H1 (cell line): Measurements from ENCODE around the gene TCEANC. TPM values are rescaled to one million over a fixed set of nuclear protein-coding genes. Genes with fewer than 3 reads are reported as not detected.
"Not testable (repeated sequence)": the region's sequence is repeated elsewhere in the genome, so short reads cannot be mapped to it uniquely, and the experiment has no call there.

Experiments used
- CTCF ChIA-PET: fragments of 300-600 bp; sonication (Branson Sonifier 250); formaldehyde crosslinking; loops from one replicate; lab custom pipeline; 2021; ENCODE audit not compliant: partially characterized antibody; lab: Charles Lee
- POLR2A ChIA-PET: fragments of 300-600 bp; sonication (Branson Sonifier 250); formaldehyde crosslinking; loops from one replicate; lab custom pipeline; 2021; ENCODE audit warnings: inconsistent platforms; ENCODE audit not compliant: partially characterized antibody; lab: Charles Lee
- DNase-seq, 2 experiments: peaks; one replicate each; pipeline versions ENCODE4 v3.0.0 to v3.0.0-alpha.2; 2010 to 2022; ENCODE audit warnings: low spot score in 2 of 2, low read depth in 1 of 2, mixed read lengths in 1 of 2
- FAIRE-seq: peaks from 2 replicates; lab custom pipeline; 2011; peaks lifted over from hg19 to GRCh38; lab: Jason Lieb, UNC
- H2AFZ ChIP-seq: 2 replicates; pipeline ENCODE4 v1.8.1; 2012; ENCODE audit warnings: low read length, inconsistent platforms
- H2AK5ac ChIP-seq: 2 replicates; pipeline ENCODE4 v1.6.1; 2013; ENCODE audit warnings: low read depth, low read length
- H2BK120ac ChIP-seq: replicated peaks from 2 replicates; pipeline ENCODE3; 2013; ENCODE audit warnings: low read depth, low read length, inconsistent platforms
- H2BK12ac ChIP-seq: 2 replicates; pipeline ENCODE4 v1.6.1; 2013; ENCODE audit warnings: low read depth, low read length
- H2BK15ac ChIP-seq: 2 replicates; pipeline ENCODE4 v1.6.1; 2013; ENCODE audit warnings: low read length
- H2BK20ac ChIP-seq: 2 replicates; pipeline ENCODE4 v1.6.1; 2013; ENCODE audit warnings: low read length
- H2BK5ac ChIP-seq: 2 replicates; pipeline ENCODE4 v1.6.1; 2013; ENCODE audit warnings: low read depth, low read length
- H3K14ac ChIP-seq: 2 replicates; pipeline ENCODE4 v1.6.1; 2013; ENCODE audit warnings: inconsistent platforms; ENCODE audit not compliant: insufficient read length
- H3K18ac ChIP-seq: 2 replicates; pipeline ENCODE4 v1.6.1; 2013; ENCODE audit warnings: low read length; ENCODE audit errors: extremely low read depth
- H3K23ac ChIP-seq: 2 replicates; pipeline ENCODE4 v1.6.1; 2013; ENCODE audit warnings: inconsistent platforms; ENCODE audit not compliant: insufficient read length
- H3K23me2 ChIP-seq: 2 replicates; pipeline ENCODE4 v1.6.1; 2013; ENCODE audit warnings: low read depth, low read length
- H3K27ac ChIP-seq: 2 replicates; pipeline ENCODE4 v1.6.1; 2011; ENCODE audit warnings: low read depth, low read length, inconsistent platforms
- H3K27me3 ChIP-seq, 4 experiments: replicated peaks in 1 of 4; 1 replicate in 1 of 4; 2 replicates in 3 of 4; pipeline versions ENCODE4 v1.6.1 to v1.8.1; 2011 to 2013; ENCODE audit warnings: low read length in 3 of 4, mild to moderate bottlenecking in 3 of 4, inconsistent platforms in 2 of 4, mixed read lengths in 2 of 4, moderate library complexity in 1 of 4; ENCODE audit not compliant: control insufficient read depth in 3 of 4, insufficient read depth in 3 of 4; ENCODE audit errors: extremely low read depth in 1 of 4
- H3K36me3 ChIP-seq, 4 experiments: 2 replicates each; pipeline versions ENCODE4 v1.6.1 to v1.8.1; 2011 to 2013; ENCODE audit warnings: mild to moderate bottlenecking in 4 of 4, low read length in 3 of 4, moderate library complexity in 2 of 4, control low read depth in 1 of 4, inconsistent platforms in 1 of 4; ENCODE audit not compliant: insufficient read depth in 4 of 4, control insufficient read depth in 2 of 4
- H3K4ac ChIP-seq: replicated peaks from 2 replicates; pipeline ENCODE3; 2013; ENCODE audit warnings: low read length, low read depth, mixed read lengths, inconsistent platforms; ENCODE audit not compliant: insufficient read length
- H3K4me1 ChIP-seq, 4 experiments: replicated peaks in 1 of 4; 1 replicate in 1 of 4; 2 replicates in 3 of 4; pipeline versions ENCODE4 v1.6.1 to v1.8.1; 2011 to 2013; ENCODE audit warnings: low read length in 3 of 4, inconsistent platforms in 2 of 4, mixed read lengths in 1 of 4; ENCODE audit not compliant: insufficient read depth in 4 of 4, control insufficient read depth in 3 of 4
- H3K4me2 ChIP-seq, 2 experiments: 2 replicates each; pipeline versions ENCODE4 v1.6.1 to v1.8.1; 2011 to 2013; ENCODE audit warnings: low read depth in 2 of 2, low read length in 2 of 2, control low read depth in 1 of 2, inconsistent platforms in 1 of 2, mild to moderate bottlenecking in 1 of 2; ENCODE audit not compliant: insufficient read depth in 1 of 2
- H3K4me3 ChIP-seq, 4 experiments: fragments of 200-600, 300-600 bp in 1 of 4; sonication (generic), shearing (Covaris generic), sonication (Bioruptor Twin) in 1 of 4; 2 replicates each; pipeline versions ENCODE4 v1.5.1 to v1.8.1; 2011 to 2016; ENCODE audit warnings: low read length in 4 of 4, low read depth in 3 of 4, control low read depth in 2 of 4, inconsistent platforms in 2 of 4, mild to moderate bottlenecking in 2 of 4, mixed read lengths in 1 of 4, moderate library complexity in 1 of 4; ENCODE audit not compliant: insufficient read depth in 2 of 4; ENCODE audit errors: extremely low read depth in 1 of 4
- H3K56ac ChIP-seq: replicated peaks from 2 replicates; pipeline ENCODE3; 2013; ENCODE audit warnings: low read depth, mild to moderate bottlenecking, mixed read lengths, low read length, inconsistent platforms; ENCODE audit not compliant: insufficient read length
- H3K79me1 ChIP-seq: 2 replicates; pipeline ENCODE4 v1.6.1; 2013; ENCODE audit warnings: low read depth, low read length, control low read depth
- H3K79me2 ChIP-seq, 2 experiments: 2 replicates each; pipeline versions ENCODE4 v1.6.1 to v1.8.1; 2012 to 2013; ENCODE audit warnings: low read length in 2 of 2, mild to moderate bottlenecking in 2 of 2, inconsistent platforms in 1 of 2; ENCODE audit not compliant: insufficient read depth in 2 of 2, control insufficient read depth in 1 of 2
- H3K9ac ChIP-seq, 4 experiments: replicated peaks in 1 of 4; 1 replicate in 1 of 4; 2 replicates in 3 of 4; pipeline versions ENCODE4 v1.6.1 to v1.8.1; 2011 to 2013; ENCODE audit warnings: low read depth in 3 of 4, low read length in 3 of 4, control low read depth in 2 of 4, mild to moderate bottlenecking in 2 of 4, moderate library complexity in 2 of 4, inconsistent platforms in 1 of 4; ENCODE audit errors: extremely low read depth in 1 of 4
- H3K9me3 ChIP-seq, 2 experiments: 2 replicates each; pipeline versions ENCODE4 v1.6.1 to v1.8.1; 2012 to 2013; ENCODE audit warnings: mild to moderate bottlenecking in 2 of 2, moderate library complexity in 2 of 2, control low read depth in 1 of 2, inconsistent platforms in 1 of 2, low read depth in 1 of 2, low read length in 1 of 2, mixed read lengths in 1 of 2; ENCODE audit not compliant: insufficient read depth in 2 of 2
- H4K20me1 ChIP-seq, 2 experiments: replicated peaks in 1 of 2; 2 replicates each; pipeline versions ENCODE3 to v1.8.1; 2011 to 2013; ENCODE audit warnings: inconsistent platforms in 2 of 2, low read length in 2 of 2, mild to moderate bottlenecking in 1 of 2; ENCODE audit not compliant: insufficient read depth in 2 of 2, control insufficient read depth in 1 of 2
- H4K5ac ChIP-seq: 2 replicates; pipeline ENCODE4 v1.6.1; 2013; ENCODE audit warnings: low read length, low read depth, mixed read lengths, inconsistent platforms; ENCODE audit not compliant: insufficient read length
- H4K8ac ChIP-seq: 2 replicates; pipeline ENCODE4 v1.8.0; 2013; ENCODE audit warnings: mild to moderate bottlenecking, moderate library complexity, low read length, inconsistent platforms; ENCODE audit not compliant: insufficient read depth; ENCODE audit errors: extremely low read depth
- H4K91ac ChIP-seq: replicated peaks from 2 replicates; pipeline ENCODE3; 2013; ENCODE audit warnings: low read length, mixed read lengths, inconsistent platforms; ENCODE audit not compliant: insufficient read length
- EP300 ChIP-seq, 2 experiments: IDR thresholded peaks; 1 replicate in 1 of 2; 2 replicates in 1 of 2; pipeline ENCODE4 v1.6.1; 2011 to 2012; ENCODE audit warnings: low read depth in 2 of 2, low read length in 2 of 2, mild to moderate bottlenecking in 2 of 2, borderline replicate concordance in 1 of 2, inconsistent platforms in 1 of 2, moderate library complexity in 1 of 2
- WGBS, 2 experiments: shearing (Covaris generic) in 1 of 2; methylation state at CpG; one replicate each; pipeline versions ENCODE4 v1.1.6 to v1.1.7; 2013 to 2015; ENCODE audit warnings: low lambda C conversion rate in 2 of 2, mixed read lengths in 2 of 2, inconsistent platforms in 1 of 2, low coverage in 1 of 2, missing lambda C conversion rate in 1 of 2; ENCODE audit not compliant: insufficient replicate concordance in 2 of 2, insufficient coverage in 1 of 2, insufficient read length in 1 of 2; ENCODE audit errors: extremely low coverage in 1 of 2, missing lambda C conversion rate in 1 of 2; 5-methylcytosine and 5-hydroxymethylcytosine counted together
- polyA plus RNA-seq, 7 experiments: library from polyadenylated mRNA; depleted of rRNA in 3 of 7; stranded (reverse) in 5 of 7; unstranded in 2 of 7; fragments of >200 nt in 5 of 7; fragments of 200-250 nt in 2 of 7; gene quantifications; 1 replicate in 5 of 7; 2 replicates in 1 of 7; 4 replicates in 1 of 7; pipeline versions ENCODE4 v1.2.1 to v1.2.3, GENCODE V29; 2011 to 2013; ENCODE audit warnings: missing spikeins in 2 of 7, mixed read lengths in 2 of 7
- total RNA-seq: library from RNA; stranded (reverse); fragmentation: NEBNext Ultra II Directional; extraction: Animal tissue kit (Norgen Biotek cat#: 25700); gene quantifications from 2 replicates; pipeline ENCODE4 v1.2.1, GENCODE V29; 2021

The TCEANC gene
- total and polyA plus RNA-seq, 2 of the 8 experiments (the other 6 are each of a cell fraction or from before 2014, with no cell fraction given): 0.88 to 2.0 TPM

- H3K23ac ChIP-seq, DNase-seq, H2BK12ac ChIP-seq, H2BK15ac ChIP-seq, H3K79me1 ChIP-seq, H3K4ac ChIP-seq, H4K20me1 ChIP-seq, H4K91ac ChIP-seq, H3K27me3 ChIP-seq, H2BK5ac ChIP-seq, H3K23me2 ChIP-seq, H2AK5ac ChIP-seq, H3K4me3 ChIP-seq, H2BK20ac ChIP-seq, H3K9me3 ChIP-seq, H3K4me1 ChIP-seq, H3K27ac ChIP-seq, H2BK120ac ChIP-seq, H3K14ac ChIP-seq, H3K79me2 ChIP-seq, H3K18ac ChIP-seq, H4K8ac ChIP-seq, H3K36me3 ChIP-seq, H3K9ac ChIP-seq, H4K5ac ChIP-seq, H2AFZ ChIP-seq, FAIRE-seq, POLR2A ChIA-PET, H3K56ac ChIP-seq, CTCF ChIA-PET, H3K4me2 ChIP-seq: not testable (repeated sequence)
- 94% methylated on average over 9 of the region's 9 CpGs; no CpG with 5 or more reads in 1 of the 2 experiments for WGBS, 2 experiments
- peak in 1 of 2 experiments; percentile 77; a peak in 1 of 3 replicates for TF ChIP-seq EP300 (IDR thresholded peaks at IDR 0.05; ENCODE audit: borderline replicate concordance in 1 of 2, low read depth in 2 of 2, low read length in 2 of 2)
Observed at GRCh38 chrX:13637224-13637623, 15.7 kb upstream of the TCEANC start.
